ENCODE measurements around the gene HOXD11.

HOXD11 gene

GRCh38 chr2:176081837-176082524, 25.1 kb upstream of the HOXD11 start:
- no peak for TF ChIP-seq CTCF (IDR thresholded peaks at IDR 0.05)
- DNase-seq (ENCODE audit: low spot score): peak; percentile 64
- no peak overlapping the region for H3K27ac ChIP-seq
- peak overlapping the region; percentile 41 for H3K4me3 ChIP-seq

- H3K27ac ChIP-seq: no peak overlapping the region
- H3K4me3 ChIP-seq: peak overlapping the region; percentile 41
- no peak for TF ChIP-seq CTCF (IDR thresholded peaks at IDR 0.05)
- DNase-seq (ENCODE audit: low spot score): no peak
Measured at GRCh38 chr2:176082525-176082823, 24.6 kb upstream of the HOXD11 start.

GRCh38 chr2:176082824-176083751, 24.0 kb upstream of the HOXD11 start:
- peak; percentile 61 for DNase-seq (ENCODE audit: low spot score)
- Histone ChIP-seq H3K4me3 (peak overlapping the region; percentile 28), H3K27ac (no peak overlapping the region)
- TF ChIP-seq CTCF (IDR thresholded peaks at IDR 0.05): no peak

GRCh38 chr2:176083796-176084261, 23.3 kb upstream of the HOXD11 start, which contains the start of gene EVX2:
EVX2 (minus strand) TSS chr2:176083962; CDS start chr2:176083776, 186 bp downstream.
- TF ChIP-seq CTCF (IDR thresholded peaks at IDR 0.05): no peak
- H3K4me3 ChIP-seq: peak within 1 kb of the TSS; percentile 28
- peak; percentile 36 for DNase-seq (ENCODE audit: low spot score)

GRCh38 chr2:176084611-176085119, 22.4 kb upstream of the HOXD11 start:
- DNase-seq (ENCODE audit: low spot score): peak; percentile 1

More at GRCh38 chr2:176083796-176084261, 23.3 kb upstream of the HOXD11 start, which contains the start of gene EVX2:
- no peak within 1 kb of the TSS for H3K27ac ChIP-seq

More at GRCh38 chr2:176084611-176085119, 22.4 kb upstream of the HOXD11 start:
- no peak for TF ChIP-seq CTCF (IDR thresholded peaks at IDR 0.05)
- H3K27ac ChIP-seq: no peak overlapping the region
- no peak overlapping the region for H3K4me3 ChIP-seq

Measured in coronary artery (tissue), 2 donors.